GM23338 (cell line): ENCODE data around the gene ZBTB20.

Experiments
- CREB1 ChIP-seq: fragments of 250-450 bp; sonication (Bioruptor Pico); IDR thresholded peaks from 2 replicates; pipeline ENCODE4 v1.5.0; 2020; ENCODE audit warnings: low read depth, mild to moderate bottlenecking, moderate library complexity
- CTCF ChIP-seq, 2 experiments: fragments of 200-600 bp in 1 of 2; sonication (generic) in 1 of 2; conservative IDR thresholded peaks; 2 replicates each; pipeline versions ENCODE4 v1.5.1 to v1.6.1; 2016 to 2017; ENCODE audit warnings: antibody characterized with exemption in 2 of 2, low read depth in 2 of 2, mild to moderate bottlenecking in 2 of 2, moderate library complexity in 1 of 2
- EZH2 ChIP-seq: fragments of 200-600 bp; sonication (generic); IDR thresholded peaks from one replicate; pipeline ENCODE4 v1.8.0; 2017; ENCODE audit warnings: antibody characterized with exemption, mild to moderate bottlenecking, low read depth; ENCODE audit not compliant: unreplicated experiment
- EZH2phosphoT487 ChIP-seq: fragments of 200-600 bp; sonication (generic); IDR thresholded peaks from one replicate; pipeline ENCODE4 v1.8.1; 2018; ENCODE audit warnings: antibody characterized with exemption; ENCODE audit not compliant: unreplicated experiment
- JUNB ChIP-seq: IDR thresholded peaks from one replicate; pipeline ENCODE4 v1.6.1; 2016; ENCODE audit warnings: antibody characterized with exemption; ENCODE audit not compliant: unreplicated experiment
- NANOG ChIP-seq: IDR thresholded peaks from 2 replicates; pipeline ENCODE4 v1.6.1; 2016; ENCODE audit warnings: antibody characterized with exemption, borderline replicate concordance
- POLR2AphosphoS5 ChIP-seq: IDR thresholded peaks from 2 replicates; pipeline ENCODE4 v1.6.1; 2016; ENCODE audit warnings: antibody characterized with exemption, low read depth
- REST ChIP-seq: IDR thresholded peaks from one replicate; pipeline ENCODE4 v1.6.1; 2018; ENCODE audit warnings: antibody characterized with exemption; ENCODE audit not compliant: unreplicated experiment
- STAT1 ChIP-seq: IDR thresholded peaks from one replicate; pipeline ENCODE4 v1.6.1; 2016; ENCODE audit warnings: antibody characterized with exemption; ENCODE audit not compliant: unreplicated experiment
- ZNF114 ChIP-seq: fragments of 250-450 bp; sonication (Bioruptor Pico); IDR thresholded peaks from 2 replicates; pipeline ENCODE4 v1.5.0; 2020; ENCODE audit warnings: mild to moderate bottlenecking, moderate library complexity

GRCh38 chr3:114408736-114409670 lies 738.1 kb downstream of the ZBTB20 start:
- TF ChIP-seq CTCF (conservative IDR thresholded peaks at IDR 0.05; ENCODE audit: low read depth in 2 of 2) (no peak), REST (no peak), CREB1 (CRISPR knock-in tag) (peak; percentile 50), EZH2 (no peak), EZH2phosphoT487 (no peak), POLR2AphosphoS5 (no peak), ZNF114 (CRISPR knock-in tag) (no peak), STAT1 (no peak), JUNB (no peak), NANOG (no peak)
